GM20000 (cell line): ENCODE measurements around the gene FOXO1.

Source experiments
- DNase-seq: peaks from one replicate; pipeline ENCODE4 v3.0.0; 2012; ENCODE audit warnings: low spot score
- CTCF ChIP-seq: IDR thresholded peaks from 2 replicates; pipeline ENCODE4 v1.5.1; 2012; ENCODE audit warnings: mild to moderate bottlenecking, control low read depth; ENCODE audit errors: extremely low read depth, missing control alignments

The FOXO1 gene

GRCh38 chr13:40528881-40529280 is 137.6 kb downstream of the FOXO1 start:
- no peak for DNase-seq

GRCh38 chr13:40527914-40528313 is 138.5 kb downstream of the FOXO1 start:
- no peak for DNase-seq
- TF ChIP-seq CTCF, result no peak

More at GRCh38 chr13:40528881-40529280, 137.6 kb downstream of the FOXO1 start:
- TF ChIP-seq CTCF, result no peak

- TF ChIP-seq CTCF, result no peak
- no peak for DNase-seq
Observed at GRCh38 chr13:40522282-40522681, 144.2 kb downstream of the FOXO1 start.

GRCh38 chr13:40520916-40521315 is 145.5 kb downstream of the FOXO1 start:
- TF ChIP-seq CTCF, result no peak
- no peak for DNase-seq

GRCh38 chr13:40519637-40520036 is 146.8 kb downstream of the FOXO1 start:
- no peak for TF ChIP-seq CTCF

GRCh38 chr13:40518481-40518882 is 148.0 kb downstream of the FOXO1 start:
- DNase-seq, result peak; percentile 47
- TF ChIP-seq CTCF, result no peak

More at GRCh38 chr13:40519637-40520036, 146.8 kb downstream of the FOXO1 start:
- no peak for DNase-seq

- TF ChIP-seq CTCF, result no peak
- DNase-seq, result peak; percentile 67
Observed at GRCh38 chr13:40517486-40518480, 148.7 kb downstream of the FOXO1 start.
